H9 (cell line): ENCODE measurements around the gene GPX5. TPM values are rescaled to one million over a fixed set of nuclear protein-coding genes. Genes with fewer than 3 reads are reported as not detected.

Source experiments
- DNase-seq: peaks from one replicate; pipeline ENCODE4 v3.0.0-alpha.2; 2017
- H2AFZ ChIP-seq: one replicate; pipeline ENCODE4 v1.6.1; 2013; ENCODE audit warnings: mild to moderate bottlenecking, low read length, control low read depth, moderate library complexity
- H2AK5ac ChIP-seq: 2 replicates; pipeline ENCODE4 v1.6.1; 2013; ENCODE audit warnings: low read length, control low read depth, mixed read lengths; ENCODE audit not compliant: insufficient read length
- H2BK120ac ChIP-seq: one replicate; pipeline ENCODE4 v1.6.1; 2013; ENCODE audit warnings: low read depth, mild to moderate bottlenecking, low read length, control low read depth, inconsistent platforms; ENCODE audit not compliant: poor library complexity, severe bottlenecking
- H2BK12ac ChIP-seq: 2 replicates; pipeline ENCODE4 v1.6.1; 2013; ENCODE audit warnings: low read length, control low read depth, mixed read lengths, low read depth; ENCODE audit not compliant: insufficient read length
- H2BK15ac ChIP-seq: 2 replicates; pipeline ENCODE4 v1.6.1; 2013; ENCODE audit warnings: low read depth, low read length, control low read depth
- H2BK20ac ChIP-seq: one replicate; pipeline ENCODE4 v1.6.1; 2013; ENCODE audit warnings: low read depth, mild to moderate bottlenecking, low read length, control low read depth, inconsistent platforms; ENCODE audit not compliant: poor library complexity, severe bottlenecking
- H2BK5ac ChIP-seq: 2 replicates; pipeline ENCODE4 v1.6.1; 2013; ENCODE audit warnings: low read length, control low read depth, mixed read lengths; ENCODE audit not compliant: insufficient read length
- H3K14ac ChIP-seq: 2 replicates; pipeline ENCODE4 v1.6.1; 2013; ENCODE audit warnings: low read length, control low read depth; ENCODE audit not compliant: insufficient read depth
- H3K18ac ChIP-seq: 2 replicates; pipeline ENCODE4 v1.6.1; 2013; ENCODE audit warnings: low read depth, mild to moderate bottlenecking, mixed read lengths, low read length, control low read depth; ENCODE audit not compliant: insufficient read length
- H3K23ac ChIP-seq: 2 replicates; pipeline ENCODE4 v1.6.1; 2013; ENCODE audit warnings: low read length, control low read depth, mixed read lengths, low read depth; ENCODE audit not compliant: insufficient read length
- H3K23me2 ChIP-seq: 2 replicates; pipeline ENCODE4 v1.6.1; 2013; ENCODE audit warnings: low read depth, mild to moderate bottlenecking, mixed read lengths, low read length, control low read depth; ENCODE audit not compliant: insufficient read length, poor library complexity, severe bottlenecking
- H3K27ac ChIP-seq: 2 replicates; pipeline ENCODE4 v1.5.1; 2013; ENCODE audit warnings: low read length, control low read depth, mixed read lengths, low read depth; ENCODE audit not compliant: insufficient read length
- H3K27me3 ChIP-seq: 2 replicates; pipeline ENCODE4 v1.6.1; 2013; ENCODE audit warnings: low read length, control low read depth, inconsistent platforms; ENCODE audit not compliant: insufficient read depth
- H3K4ac ChIP-seq: 2 replicates; pipeline ENCODE4 v1.6.1; 2013; ENCODE audit warnings: low read depth, mild to moderate bottlenecking, control low read depth, inconsistent platforms, low read length, moderate library complexity
- H3K4me1 ChIP-seq: 2 replicates; pipeline ENCODE4 v1.6.1; 2013; ENCODE audit warnings: low read length, control low read depth, inconsistent platforms; ENCODE audit not compliant: insufficient read depth
- H3K4me2 ChIP-seq: 2 replicates; pipeline ENCODE4 v1.6.1; 2013; ENCODE audit warnings: low read length, control low read depth, mixed read lengths; ENCODE audit not compliant: insufficient read length, insufficient read depth
- H3K56ac ChIP-seq: 2 replicates; pipeline ENCODE4 v1.6.1; 2013; ENCODE audit warnings: low read depth, mild to moderate bottlenecking, mixed read lengths, low read length, control low read depth; ENCODE audit not compliant: insufficient read length
- H3K79me1 ChIP-seq: 2 replicates; pipeline ENCODE4 v1.6.1; 2013; ENCODE audit warnings: low read depth, mild to moderate bottlenecking, moderate library complexity, low read length, control low read depth, inconsistent platforms; ENCODE audit not compliant: insufficient read depth, poor library complexity, severe bottlenecking
- H3K79me2 ChIP-seq: 2 replicates; pipeline ENCODE4 v1.6.1; 2013; ENCODE audit warnings: low read length, control low read depth, inconsistent platforms; ENCODE audit not compliant: insufficient read depth
- H3K9ac ChIP-seq: 2 replicates; pipeline ENCODE4 v1.6.1; 2013; ENCODE audit warnings: low read length, control low read depth, mixed read lengths; ENCODE audit not compliant: insufficient read length; ENCODE audit errors: extremely low read depth
- H3K9me3 ChIP-seq: one replicate; pipeline ENCODE4 v1.6.1; 2013; ENCODE audit warnings: low read depth, low read length, inconsistent platforms; ENCODE audit not compliant: control insufficient read depth
- H3T11ph ChIP-seq: one replicate; pipeline ENCODE4 v1.6.1; 2013; ENCODE audit warnings: mild to moderate bottlenecking, low read length, control low read depth, inconsistent platforms
- H4K20me1 ChIP-seq: one replicate; pipeline ENCODE4 v1.6.1; 2013; ENCODE audit not compliant: control insufficient read depth, insufficient read length, insufficient read depth
- H4K5ac ChIP-seq: 2 replicates; pipeline ENCODE4 v1.6.1; 2013; ENCODE audit warnings: low read depth, mild to moderate bottlenecking, mixed read lengths, low read length, control low read depth; ENCODE audit not compliant: insufficient read length
- H4K8ac ChIP-seq: replicated peaks from 2 replicates; pipeline ENCODE4 v1.6.1; 2013; ENCODE audit warnings: low read length, control low read depth, mixed read lengths, low read depth; ENCODE audit not compliant: insufficient read length
- H4K91ac ChIP-seq: 2 replicates; pipeline ENCODE4 v1.6.1; 2013; ENCODE audit warnings: low read depth, mild to moderate bottlenecking, moderate library complexity, mixed read lengths, low read length, control low read depth; ENCODE audit not compliant: insufficient read length
- H3K27ac Mint-ChIP-seq, 3 experiments: 2 replicates in 2 of 3; 3 replicates in 1 of 3; pipeline ENCODE4 v1.8.0; 2020 to 2021; ENCODE audit warnings: mixed read lengths in 3 of 3, mild to moderate bottlenecking in 1 of 3, moderate library complexity in 1 of 3
- H3K27me3 Mint-ChIP-seq: 2 replicates; pipeline ENCODE4 v1.8.0; 2021; ENCODE audit warnings: low read depth, mild to moderate bottlenecking, moderate library complexity, mixed read lengths
- H3K36me3 Mint-ChIP-seq, 3 experiments: 2 replicates in 2 of 3; 3 replicates in 1 of 3; pipeline ENCODE4 v1.8.0; 2020 to 2021; ENCODE audit warnings: low read depth in 3 of 3, mixed read lengths in 3 of 3; ENCODE audit not compliant: insufficient read depth in 1 of 3
- H3K4me1 Mint-ChIP-seq, 2 experiments: 2 replicates each; pipeline ENCODE4 v1.8.0; 2020; ENCODE audit warnings: mixed read lengths in 2 of 2
- H3K4me3 Mint-ChIP-seq, 2 experiments: 2 replicates in 1 of 2; 3 replicates in 1 of 2; pipeline ENCODE4 v1.8.0; 2020 to 2021; ENCODE audit warnings: mild to moderate bottlenecking in 2 of 2, mixed read lengths in 2 of 2, moderate library complexity in 1 of 2
- H3K9me3 Mint-ChIP-seq, 2 experiments: 2 replicates in 1 of 2; 3 replicates in 1 of 2; pipeline ENCODE4 v1.8.0; 2020; ENCODE audit warnings: mild to moderate bottlenecking in 2 of 2, mixed read lengths in 2 of 2, moderate library complexity in 1 of 2
- WGBS: extraction: QIAGEN DNeasy Blood & Tissue Kit; methylation state at CpG from one replicate; pipeline ENCODE4 v1.1.7; 2013; ENCODE audit warnings: missing lambda C conversion rate, low lambda C conversion rate, mixed read lengths; ENCODE audit not compliant: insufficient read length; ENCODE audit errors: extremely low coverage; 5-methylcytosine and 5-hydroxymethylcytosine counted together
- total RNA-seq: library from RNA; stranded (reverse); gene quantifications from 2 replicates; pipeline ENCODE4 v1.2.1, GENCODE V29; 2021
- TF ChIP-seq, protein P1 (sequence below): fragments of 200-600 bp; sonication (generic); conservative IDR thresholded peaks from 3 replicates; pipeline ENCODE4 v1.8.0; 2021; ENCODE audit warnings: antibody characterized with exemption, mild to moderate bottlenecking

GPX5 gene
- total RNA-seq, 1 experiment from 2014 or later, result not detected

DNA sequence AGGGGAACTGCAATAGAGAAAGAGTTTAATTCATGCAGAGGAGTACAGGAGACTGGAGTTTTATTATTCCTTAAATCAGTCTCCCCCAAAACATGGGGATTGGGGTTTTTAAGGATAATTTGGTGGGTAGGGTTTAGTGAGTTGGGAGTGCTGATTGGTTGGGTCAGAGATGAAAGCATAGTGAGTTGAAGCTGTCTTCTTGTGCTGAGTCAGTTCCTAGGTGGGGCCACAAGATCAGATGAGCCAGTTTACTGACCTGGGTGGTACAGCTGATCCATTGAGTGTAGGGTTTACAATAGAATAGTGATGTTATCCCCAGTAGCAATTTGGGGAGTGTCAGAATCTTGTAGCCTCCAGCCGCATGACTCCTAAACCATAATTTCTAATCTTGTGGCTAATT, 39.1 kb upstream of the GPX5 start:
- H3K18ac ChIP-seq, result no peak overlapping the region
- no peaks in the 10 kb centered on the region for H3K4me1 ChIP-seq
- no peak overlapping the region for H3K27ac Mint-ChIP-seq
- H2BK5ac ChIP-seq, result no peak overlapping the region
- peaks cover 11% of the 10 kb centered on the region for H3K27me3 Mint-ChIP-seq
- H2BK15ac ChIP-seq, result no peak overlapping the region
- H3K9ac ChIP-seq, result no peak overlapping the region
- no peak overlapping the region for H2AFZ ChIP-seq
- no peak overlapping the region for H2BK20ac ChIP-seq
- H3K9me3 ChIP-seq, result no peaks in the 10 kb centered on the region
- H3K23me2 ChIP-seq, result peaks cover 10% of the 10 kb centered on the region
- no peak overlapping the region for H3K4me2 ChIP-seq
- H3T11ph ChIP-seq, result no peak overlapping the region
- H4K91ac ChIP-seq, result no peak overlapping the region
- no peak overlapping the region for H3K14ac ChIP-seq
- DNase-seq, result no peak
- H3K4me3 Mint-ChIP-seq, result no peak overlapping the region; a peak in 1 of 5 replicates
- H3K79me2 ChIP-seq, result no peaks in the 10 kb centered on the region
- no peak overlapping the region for H4K8ac ChIP-seq
- whole genome bisulfite sequencing, result no CpG with 5 or more reads among the region's 1 CpG
- TF ChIP-seq, protein P1, sequence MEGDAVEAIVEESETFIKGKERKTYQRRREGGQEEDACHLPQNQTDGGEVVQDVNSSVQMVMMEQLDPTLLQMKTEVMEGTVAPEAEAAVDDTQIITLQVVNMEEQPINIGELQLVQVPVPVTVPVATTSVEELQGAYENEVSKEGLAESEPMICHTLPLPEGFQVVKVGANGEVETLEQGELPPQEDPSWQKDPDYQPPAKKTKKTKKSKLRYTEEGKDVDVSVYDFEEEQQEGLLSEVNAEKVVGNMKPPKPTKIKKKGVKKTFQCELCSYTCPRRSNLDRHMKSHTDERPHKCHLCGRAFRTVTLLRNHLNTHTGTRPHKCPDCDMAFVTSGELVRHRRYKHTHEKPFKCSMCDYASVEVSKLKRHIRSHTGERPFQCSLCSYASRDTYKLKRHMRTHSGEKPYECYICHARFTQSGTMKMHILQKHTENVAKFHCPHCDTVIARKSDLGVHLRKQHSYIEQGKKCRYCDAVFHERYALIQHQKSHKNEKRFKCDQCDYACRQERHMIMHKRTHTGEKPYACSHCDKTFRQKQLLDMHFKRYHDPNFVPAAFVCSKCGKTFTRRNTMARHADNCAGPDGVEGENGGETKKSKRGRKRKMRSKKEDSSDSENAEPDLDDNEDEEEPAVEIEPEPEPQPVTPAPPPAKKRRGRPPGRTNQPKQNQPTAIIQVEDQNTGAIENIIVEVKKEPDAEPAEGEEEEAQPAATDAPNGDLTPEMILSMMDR, result no peak
- H3K79me1 ChIP-seq, result no peaks in the 10 kb centered on the region
- H3K23ac ChIP-seq, result no peak overlapping the region
- no peaks in the 10 kb centered on the region for H4K20me1 ChIP-seq
- no peaks in the 10 kb centered on the region for H3K27me3 ChIP-seq
- no peak overlapping the region for H2AK5ac ChIP-seq
- H3K56ac ChIP-seq, result no peak overlapping the region
- no peak overlapping the region for H3K4ac ChIP-seq
- H3K36me3 Mint-ChIP-seq, result no peaks in the 10 kb centered on the region
- peaks cover 7 to 9% of the 10 kb centered on the region in 2 experiments for H3K4me1 Mint-ChIP-seq
- H2BK120ac ChIP-seq, result no peak overlapping the region
- no peak overlapping the region for H2BK12ac ChIP-seq
- H4K5ac ChIP-seq, result no peak overlapping the region
- H3K9me3 Mint-ChIP-seq, result no peaks in the 10 kb centered on the region
- no peak overlapping the region for H3K27ac ChIP-seq
